ENCODE measurements around the gene IFNW1. TPM values are rescaled to one million over a fixed set of nuclear protein-coding genes. Genes with fewer than 3 reads are reported as not detected.

IFNW1 gene
- total and polyA plus RNA-seq, 11 donors, result not detected

DNA sequence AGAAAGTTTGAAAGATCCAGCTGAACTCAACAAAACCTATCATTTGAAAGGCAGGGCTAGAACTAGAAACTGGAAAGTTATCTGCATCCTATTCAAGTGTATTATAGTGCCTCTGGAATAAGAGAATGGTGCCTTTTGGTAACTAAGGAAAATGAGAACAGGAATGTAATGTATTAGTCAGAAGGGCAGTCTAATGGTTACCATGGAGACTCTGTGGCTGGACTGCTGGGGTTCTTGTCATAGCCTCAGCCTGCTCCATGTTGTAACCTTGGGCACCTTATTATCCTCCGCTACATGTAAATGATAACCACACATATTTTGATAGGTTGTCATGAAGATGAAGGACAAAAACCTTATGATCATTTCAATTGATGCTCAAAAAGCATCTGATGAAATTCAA is 39.3 kb downstream of the IFNW1 start:
- no peak for TF ChIP-seq POLR2A (IDR thresholded peaks at IDR 0.05)
- peaks cover 0 to 19% (median under 1%) of the 10 kb centered on the region in 12 donors for H3K4me1 ChIP-seq
- DNase-seq (no peak), ATAC-seq (no peak)
- 96 to 100% (median 98%) methylated on average over 1 of the region's 1 CpG for WGBS, 4 donors
- no peaks in the 10 kb centered on the region for H3K27me3 ChIP-seq
- intact Hi-C loops (cut with DNase I), result loop anchor here in 6 of 10 donors (10.0 kb wide), 8 partner anchors 68 to 1178 kb away; partner anchors contain the start of genes HACD4 (in 2 of the 6) and MLLT3 (in 2 of the 6)
- H3K36me3 ChIP-seq, result no peaks in the 10 kb centered on the region
- no peak overlapping the region for H3K4me3 ChIP-seq
- no peaks in the 10 kb centered on the region for H3K9me3 ChIP-seq
- H3K27ac ChIP-seq, result no peak overlapping the region

DNA sequence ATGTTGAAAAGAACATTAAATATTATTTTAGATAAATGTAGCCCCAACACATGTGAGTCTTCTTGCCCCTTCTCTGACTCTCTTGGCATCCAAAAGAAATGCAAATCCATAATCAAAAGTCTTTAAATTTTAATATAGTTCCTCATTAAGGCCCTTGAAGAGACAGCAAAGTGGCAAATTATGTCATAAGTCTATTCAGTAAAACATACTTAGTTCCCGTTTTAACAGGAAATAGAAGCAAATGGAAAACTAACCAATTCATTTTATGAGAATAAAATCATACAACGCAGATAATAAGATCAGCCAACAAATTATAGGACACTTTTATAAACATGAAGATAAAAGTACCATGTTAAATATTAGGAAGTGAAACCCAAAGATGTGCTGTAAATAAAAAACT is 43.8 kb downstream of the IFNW1 start:
- 75 to 80% (median 78%) methylated on average over 2 of the region's 2 CpGs for WGBS, 4 donors
- intact Hi-C loops (cut with DNase I), result no loop called here
- ATAC-seq (no peak), DNase-seq (no peak)
- H3K36me3 ChIP-seq, result no peaks in the 10 kb centered on the region
- H3K9me3 ChIP-seq, result no peaks in the 10 kb centered on the region
- H3K27me3 ChIP-seq, result no peaks in the 10 kb centered on the region
- peak overlapping the region in 1 of 12 donors; percentile 2 for H3K27ac ChIP-seq
- H3K4me3 ChIP-seq, result no peak overlapping the region
- H3K4me1 ChIP-seq, result peaks cover 0 to 26% (median 15%) of the 10 kb centered on the region in 12 donors
- TF ChIP-seq, protein P1, sequence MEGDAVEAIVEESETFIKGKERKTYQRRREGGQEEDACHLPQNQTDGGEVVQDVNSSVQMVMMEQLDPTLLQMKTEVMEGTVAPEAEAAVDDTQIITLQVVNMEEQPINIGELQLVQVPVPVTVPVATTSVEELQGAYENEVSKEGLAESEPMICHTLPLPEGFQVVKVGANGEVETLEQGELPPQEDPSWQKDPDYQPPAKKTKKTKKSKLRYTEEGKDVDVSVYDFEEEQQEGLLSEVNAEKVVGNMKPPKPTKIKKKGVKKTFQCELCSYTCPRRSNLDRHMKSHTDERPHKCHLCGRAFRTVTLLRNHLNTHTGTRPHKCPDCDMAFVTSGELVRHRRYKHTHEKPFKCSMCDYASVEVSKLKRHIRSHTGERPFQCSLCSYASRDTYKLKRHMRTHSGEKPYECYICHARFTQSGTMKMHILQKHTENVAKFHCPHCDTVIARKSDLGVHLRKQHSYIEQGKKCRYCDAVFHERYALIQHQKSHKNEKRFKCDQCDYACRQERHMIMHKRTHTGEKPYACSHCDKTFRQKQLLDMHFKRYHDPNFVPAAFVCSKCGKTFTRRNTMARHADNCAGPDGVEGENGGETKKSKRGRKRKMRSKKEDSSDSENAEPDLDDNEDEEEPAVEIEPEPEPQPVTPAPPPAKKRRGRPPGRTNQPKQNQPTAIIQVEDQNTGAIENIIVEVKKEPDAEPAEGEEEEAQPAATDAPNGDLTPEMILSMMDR (IDR thresholded peaks at IDR 0.05), result no peak
- TF ChIP-seq POLR2A (IDR thresholded peaks at IDR 0.05), result no peak

DNA sequence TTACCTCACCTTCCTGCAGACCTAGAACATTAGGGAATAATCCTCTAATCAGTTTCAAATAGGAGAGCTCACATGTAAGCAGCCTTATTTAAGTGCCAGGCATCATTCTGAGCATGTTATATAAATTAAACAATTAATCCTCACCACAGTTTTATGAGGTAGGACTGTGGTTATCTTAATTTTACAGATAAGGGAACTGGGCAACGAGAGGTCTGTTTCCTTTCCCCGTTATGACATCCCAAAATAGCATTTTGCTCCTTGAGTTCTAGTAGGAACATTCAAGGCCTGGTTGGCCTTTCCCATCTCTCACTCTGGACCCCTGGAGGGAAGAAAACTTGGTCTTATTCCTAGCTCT is 44.8 kb downstream of the IFNW1 start:
- no peak for DNase-seq
- H3K9me3 ChIP-seq, result no peaks in the 10 kb centered on the region
- H3K4me3 ChIP-seq, result peak overlapping the region in 6 of 12 donors; percentile 22 to 51 (median 40)
- no peaks in the 10 kb centered on the region for H3K27me3 ChIP-seq
- no peak for TF ChIP-seq POLR2A (IDR thresholded peaks at IDR 0.05)
- TF ChIP-seq, protein P1 (IDR thresholded peaks at IDR 0.05), result no peak
- ATAC-seq, result peak; percentile 52 to 84 (median 74)
- intact Hi-C loops (cut with DNase I), result no loop called here
- H3K36me3 ChIP-seq, result no peaks in the 10 kb centered on the region
- peaks cover 0 to 26% (median 15%) of the 10 kb centered on the region in 12 donors for H3K4me1 ChIP-seq
- 3 to 7% (median 6%) methylated on average over 2 of the region's 2 CpGs for WGBS, 4 donors
- H3K27ac ChIP-seq, result peak overlapping the region; percentile 5 to 83 (median 50)

DNA sequence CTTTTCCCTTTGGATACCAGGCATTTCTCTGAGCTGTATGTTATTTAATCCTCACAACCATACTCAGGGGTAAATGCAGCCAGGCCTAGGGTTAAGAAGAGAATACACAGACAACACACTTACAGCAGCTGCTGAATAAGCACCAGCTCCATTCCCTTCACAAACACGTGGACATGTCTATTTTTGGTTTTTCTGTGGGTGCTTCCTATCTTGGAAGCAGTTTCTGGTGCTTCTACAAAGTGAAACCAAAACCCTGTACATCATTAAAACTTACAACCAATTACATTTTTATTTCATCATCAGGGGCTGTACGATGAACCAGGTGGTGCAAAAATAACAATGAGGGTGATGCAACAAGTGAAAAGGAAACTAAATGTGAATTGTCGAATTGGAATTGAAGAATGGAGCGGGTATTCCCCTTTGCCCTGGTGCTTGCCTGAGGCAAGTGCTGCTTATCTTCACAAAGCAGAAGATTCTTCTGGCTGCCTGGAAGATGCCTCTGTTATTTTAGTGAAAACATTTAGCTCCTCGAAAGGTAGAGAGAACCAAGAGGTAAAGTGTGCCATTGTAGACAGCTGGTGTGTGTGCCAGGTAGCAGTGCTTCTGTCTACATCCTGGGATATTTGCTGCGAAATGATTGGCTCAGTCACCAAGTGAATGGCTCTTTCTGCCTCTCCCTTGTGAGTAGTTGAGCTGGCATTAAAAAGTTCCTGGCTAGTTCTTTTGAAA is 45.3 kb downstream of the IFNW1 start:
- intact Hi-C loops (cut with DNase I), result no loop called here
- no peak for TF ChIP-seq POLR2A (IDR thresholded peaks at IDR 0.05)
- TF ChIP-seq, protein P1 (IDR thresholded peaks at IDR 0.05), result no peak
- H3K9me3 ChIP-seq, result no peaks in the 10 kb centered on the region
- WGBS, 4 donors, result 19 to 29% (median 23%) methylated on average over 6 of the region's 6 CpGs
- peak overlapping the region; percentile 5 to 83 (median 50) for H3K27ac ChIP-seq
- peaks cover 0 to 30% (median 15%) of the 10 kb centered on the region in 12 donors for H3K4me1 ChIP-seq
- H3K36me3 ChIP-seq, result no peaks in the 10 kb centered on the region
- peak; percentile 59 to 92 (median 74) for ATAC-seq
- no peaks in the 10 kb centered on the region for H3K27me3 ChIP-seq
- DNase-seq, result no peak
- H3K4me3 ChIP-seq, result peak overlapping the region in 11 of 12 donors; percentile 3 to 51 (median 35)
